ENCODE results near the gene SIPA1L3. TPM values are rescaled to one million over a fixed set of nuclear protein-coding genes. Genes with fewer than 3 reads are reported as not detected.
A peak's percentile ranks its signal among the peaks of the same experiment; 100 is the strongest.

SIPA1L3 gene
- total RNA-seq, 1 experiment from 2014 or later: 19.9 TPM

DNA sequence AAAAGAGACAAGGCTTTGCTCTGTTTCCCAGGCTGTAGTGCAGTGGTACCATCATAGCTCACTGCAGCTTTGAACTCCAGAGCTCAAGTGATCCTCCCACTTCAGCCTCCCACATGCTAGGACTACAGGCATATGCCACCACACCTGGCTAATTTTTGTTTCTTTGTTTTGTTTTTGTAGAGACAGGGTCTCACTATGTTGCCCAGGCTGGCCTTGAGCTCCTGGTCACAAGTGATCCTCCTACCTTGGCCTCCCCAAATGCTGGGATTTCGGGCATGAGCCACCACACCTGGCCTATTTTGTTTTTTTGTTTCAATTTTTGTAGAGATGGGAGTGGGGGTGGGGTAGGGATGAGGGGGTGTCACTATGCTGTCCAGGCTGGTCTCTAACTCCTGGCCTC, 7.6 kb upstream of the SIPA1L3 start:
- no TSS peak for BruUV-seq (replicated peaks)
- DNase-seq (ENCODE audit: low spot score): no peak
- Histone ChIP-seq H3K9me3 (ENCODE audit: low read depth, low read length, poor library complexity, severe bottlenecking) (no peaks in the 10 kb centered on the region), H3K27me3 (replicated peaks; ENCODE audit: insufficient read depth, low read depth, low read length, poor library complexity) (no peaks in the 10 kb centered on the region), H3K4me3 (ENCODE audit: low read depth, low read length, poor library complexity, severe bottlenecking) (no peak overlapping the region), H3K4me1 (ENCODE audit: insufficient read depth, low read length, poor library complexity, severe bottlenecking) (no peaks in the 10 kb centered on the region), H3K27ac (ENCODE audit: low read depth, low read length, poor library complexity, severe bottlenecking) (no peak overlapping the region), H3K36me3 (ENCODE audit: insufficient read depth, low read length, poor library complexity, severe bottlenecking) (no peaks in the 10 kb centered on the region)
- intact Hi-C loops (cut with micrococcal nuclease; ENCODE audit: unreplicated experiment): no loop called here
- ChIA-PET CTCF (interaction anchor here (0.7 kb wide), 1 partner anchor 785 kb away, joined by 9 read pairs; no protein-coding TSS in a partner anchor), POLR2A (ENCODE audit: low non-redundant PET) (no interaction called here)
- no peak for TF ChIP-seq EZH2 (IDR thresholded peaks at IDR 0.05; ENCODE audit: borderline replicate concordance, low read depth, low read length, poor library complexity, severe bottlenecking)
- TF ChIP-seq, protein P1, sequence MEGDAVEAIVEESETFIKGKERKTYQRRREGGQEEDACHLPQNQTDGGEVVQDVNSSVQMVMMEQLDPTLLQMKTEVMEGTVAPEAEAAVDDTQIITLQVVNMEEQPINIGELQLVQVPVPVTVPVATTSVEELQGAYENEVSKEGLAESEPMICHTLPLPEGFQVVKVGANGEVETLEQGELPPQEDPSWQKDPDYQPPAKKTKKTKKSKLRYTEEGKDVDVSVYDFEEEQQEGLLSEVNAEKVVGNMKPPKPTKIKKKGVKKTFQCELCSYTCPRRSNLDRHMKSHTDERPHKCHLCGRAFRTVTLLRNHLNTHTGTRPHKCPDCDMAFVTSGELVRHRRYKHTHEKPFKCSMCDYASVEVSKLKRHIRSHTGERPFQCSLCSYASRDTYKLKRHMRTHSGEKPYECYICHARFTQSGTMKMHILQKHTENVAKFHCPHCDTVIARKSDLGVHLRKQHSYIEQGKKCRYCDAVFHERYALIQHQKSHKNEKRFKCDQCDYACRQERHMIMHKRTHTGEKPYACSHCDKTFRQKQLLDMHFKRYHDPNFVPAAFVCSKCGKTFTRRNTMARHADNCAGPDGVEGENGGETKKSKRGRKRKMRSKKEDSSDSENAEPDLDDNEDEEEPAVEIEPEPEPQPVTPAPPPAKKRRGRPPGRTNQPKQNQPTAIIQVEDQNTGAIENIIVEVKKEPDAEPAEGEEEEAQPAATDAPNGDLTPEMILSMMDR (conservative IDR thresholded peaks at IDR 0.05; ENCODE audit: low read depth, low read length): no peak

GRCh38 chr19:37899966-37900365, 7.0 kb upstream of the SIPA1L3 start:
- no peaks in the 10 kb centered on the region for H3K9me3 ChIP-seq (ENCODE audit: low read depth, low read length, poor library complexity, severe bottlenecking)
- intact Hi-C loops (cut with micrococcal nuclease; ENCODE audit: unreplicated experiment): loop anchor here (10.0 kb wide), 1 partner anchor 325 kb away; the partner anchor contains the start of gene DPF1
- no peaks in the 10 kb centered on the region for H3K36me3 ChIP-seq (ENCODE audit: insufficient read depth, low read length, poor library complexity, severe bottlenecking)
- H3K4me3 ChIP-seq (ENCODE audit: low read depth, low read length, poor library complexity, severe bottlenecking): no peak overlapping the region
- POLR2A ChIA-PET (ENCODE audit: low non-redundant PET): no interaction called here
- CTCF ChIA-PET: interaction anchor here (0.7 kb wide), 1 partner anchor 784 kb away, joined by 9 read pairs; no protein-coding TSS in a partner anchor
- no peaks in the 10 kb centered on the region for H3K27me3 ChIP-seq (replicated peaks; ENCODE audit: insufficient read depth, low read depth, low read length, poor library complexity)
- no peak for TF ChIP-seq EZH2 (IDR thresholded peaks at IDR 0.05; ENCODE audit: borderline replicate concordance, low read depth, low read length, poor library complexity, severe bottlenecking)
- TF ChIP-seq, protein P1 (conservative IDR thresholded peaks at IDR 0.05; ENCODE audit: low read depth, low read length): no peak
- H3K27ac ChIP-seq (ENCODE audit: low read depth, low read length, poor library complexity, severe bottlenecking): no peak overlapping the region
- no peak for DNase-seq (ENCODE audit: low spot score)
- H3K4me1 ChIP-seq (ENCODE audit: insufficient read depth, low read length, poor library complexity, severe bottlenecking): no peaks in the 10 kb centered on the region
- no TSS peak for BruUV-seq (replicated peaks)

DNA sequence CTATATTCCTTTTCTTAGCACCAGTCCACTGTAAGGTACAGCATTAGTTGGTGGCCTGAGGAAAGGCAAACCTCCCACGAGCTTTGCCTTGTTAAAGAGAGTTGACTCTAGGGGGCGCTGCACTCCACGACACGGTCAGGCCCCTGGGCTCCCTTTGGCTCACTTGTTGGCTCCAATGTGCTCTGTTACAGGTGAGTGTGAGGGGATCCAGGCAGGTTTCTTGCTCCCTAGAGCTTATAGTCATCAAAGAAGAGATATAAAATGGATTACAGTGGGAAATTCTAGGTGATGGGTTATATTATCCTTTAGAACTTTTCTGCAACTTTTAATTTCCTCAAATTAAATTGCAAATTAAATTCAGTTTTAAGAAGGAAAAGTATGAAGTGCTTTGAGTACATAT, 4.3 kb upstream of the SIPA1L3 start:
- Histone ChIP-seq H3K9me3 (ENCODE audit: low read depth, low read length, poor library complexity, severe bottlenecking) (no peaks in the 10 kb centered on the region), H3K27ac (ENCODE audit: low read depth, low read length, poor library complexity, severe bottlenecking) (no peak overlapping the region), H3K4me1 (ENCODE audit: insufficient read depth, low read length, poor library complexity, severe bottlenecking) (no peaks in the 10 kb centered on the region), H3K27me3 (replicated peaks; ENCODE audit: insufficient read depth, low read depth, low read length, poor library complexity) (no peaks in the 10 kb centered on the region), H3K4me3 (ENCODE audit: low read depth, low read length, poor library complexity, severe bottlenecking) (no peak overlapping the region), H3K36me3 (ENCODE audit: insufficient read depth, low read length, poor library complexity, severe bottlenecking) (no peaks in the 10 kb centered on the region)
- ChIA-PET CTCF (interaction anchor here (0.6 to 1.0 kb wide), 7 partner anchors 191 to 999 kb away, joined by 3 to 5 read pairs (median 3); partner anchors contain the start of gene PSMD8), POLR2A (ENCODE audit: low non-redundant PET) (no interaction called here)
- BruUV-seq (replicated peaks): no TSS peak
- peak; percentile 76 for DNase-seq (ENCODE audit: low spot score)
- intact Hi-C loops (cut with micrococcal nuclease; ENCODE audit: unreplicated experiment): loop anchor here (2.0 to 10.0 kb wide), 2 partner anchors 322 to 432 kb away; partner anchors contain the start of genes CATSPERG and DPF1
- no peak for TF ChIP-seq EZH2 (IDR thresholded peaks at IDR 0.05; ENCODE audit: borderline replicate concordance, low read depth, low read length, poor library complexity, severe bottlenecking)
- TF ChIP-seq, protein P1 (conservative IDR thresholded peaks at IDR 0.05; ENCODE audit: low read depth, low read length): peak; percentile 85

Data from A673 (cell line).